ENCODE measurements around the gene COPRS.

DNA sequence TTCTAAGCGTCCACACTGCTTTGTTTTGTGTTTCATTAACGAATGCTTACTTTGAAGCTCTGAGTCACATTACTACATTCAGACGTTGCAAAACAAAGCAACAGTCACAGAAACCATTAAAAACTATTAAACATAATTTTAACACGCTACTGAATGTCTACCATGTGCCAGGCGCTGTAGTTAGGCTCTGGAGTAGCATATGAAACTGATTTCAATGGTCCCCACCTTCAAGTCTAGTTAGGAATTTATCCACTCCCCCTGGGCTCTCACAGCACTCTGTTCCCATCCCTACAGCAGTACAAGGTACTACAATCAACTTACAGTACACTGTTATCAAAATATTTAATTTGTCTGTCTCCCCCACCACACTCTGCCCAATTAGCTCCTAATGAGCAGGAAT is 41.8 kb upstream of the COPRS start:
- TF ChIP-seq CTCF (IDR thresholded peaks at IDR 0.05; ENCODE audit: low read depth, low read length, poor library complexity, severe bottlenecking) (no peak), EZH2phosphoT487 (IDR thresholded peaks at IDR 0.05; ENCODE audit: borderline replicate concordance, low read length) (no peak)
